WTC11 (cell line): ENCODE data around the gene TMEM115.

Experiments
- ATF3 ChIP-seq: sonication (generic); formaldehyde crosslinking; conservative IDR thresholded peaks from 2 replicates; pipeline ENCODE4 v1.8.1; 2022; ENCODE audit warnings: mild to moderate bottlenecking, missing genetic modification reagents
- ATF6 ChIP-seq: sonication (generic); formaldehyde crosslinking; IDR thresholded peaks from 2 replicates; pipeline ENCODE4 v1.8.1; 2023; ENCODE audit warnings: mild to moderate bottlenecking, missing genetic modification reagents
- E2F5 ChIP-seq: sonication (generic); formaldehyde crosslinking; IDR thresholded peaks from 2 replicates; pipeline ENCODE4 v1.8.1; 2022; ENCODE audit warnings: mild to moderate bottlenecking, moderate library complexity, missing genetic modification reagents
- MAX ChIP-seq: sonication (generic); formaldehyde crosslinking; IDR thresholded peaks from 2 replicates; pipeline ENCODE4 v1.8.0; 2022; ENCODE audit warnings: mild to moderate bottlenecking, missing genetic modification reagents
- NFYB ChIP-seq: sonication (generic); formaldehyde crosslinking; conservative IDR thresholded peaks from 2 replicates; pipeline ENCODE4 v1.8.0; 2022; ENCODE audit warnings: low read depth, missing genetic modification reagents
- NR1H2 ChIP-seq: sonication (generic); formaldehyde crosslinking; IDR thresholded peaks from 2 replicates; pipeline ENCODE4 v1.9.0; 2021; ENCODE audit warnings: mild to moderate bottlenecking, moderate library complexity, missing genetic modification reagents
- NR2C2 ChIP-seq: sonication (generic); formaldehyde crosslinking; IDR thresholded peaks from 2 replicates; pipeline ENCODE4 v1.8.0; 2022; ENCODE audit warnings: mild to moderate bottlenecking, missing genetic modification reagents
- SP1 ChIP-seq: sonication (generic); formaldehyde crosslinking; conservative IDR thresholded peaks from 2 replicates; pipeline ENCODE4 v1.8.1; 2022; ENCODE audit warnings: missing genetic modification reagents
- USF1 ChIP-seq: sonication (generic); formaldehyde crosslinking; IDR thresholded peaks from 2 replicates; pipeline ENCODE4 v1.8.0; 2022; ENCODE audit warnings: mild to moderate bottlenecking, missing genetic modification reagents
- ZNF263 ChIP-seq: sonication (generic); formaldehyde crosslinking; IDR thresholded peaks from 2 replicates; pipeline ENCODE4 v1.8.1; 2022; ENCODE audit warnings: low read depth, mild to moderate bottlenecking, moderate library complexity, missing genetic modification reagents
- ZNF281 ChIP-seq: sonication (generic); formaldehyde crosslinking; IDR thresholded peaks from 2 replicates; pipeline ENCODE4 v1.8.0; 2023; ENCODE audit warnings: mild to moderate bottlenecking, missing genetic modification reagents
- TF ChIP-seq, protein P1 (sequence below): fragments of 200-600 bp; IDR thresholded peaks from 2 replicates; pipeline ENCODE4 v1.8.0; 2022; ENCODE audit warnings: antibody characterized with exemption
- TF ChIP-seq, protein P2 (sequence below): sonication (generic); formaldehyde crosslinking; IDR thresholded peaks from 2 replicates; pipeline ENCODE4 v1.8.1; 2022; ENCODE audit warnings: low read depth, mild to moderate bottlenecking, moderate library complexity, missing genetic modification reagents, borderline replicate concordance

DNA sequence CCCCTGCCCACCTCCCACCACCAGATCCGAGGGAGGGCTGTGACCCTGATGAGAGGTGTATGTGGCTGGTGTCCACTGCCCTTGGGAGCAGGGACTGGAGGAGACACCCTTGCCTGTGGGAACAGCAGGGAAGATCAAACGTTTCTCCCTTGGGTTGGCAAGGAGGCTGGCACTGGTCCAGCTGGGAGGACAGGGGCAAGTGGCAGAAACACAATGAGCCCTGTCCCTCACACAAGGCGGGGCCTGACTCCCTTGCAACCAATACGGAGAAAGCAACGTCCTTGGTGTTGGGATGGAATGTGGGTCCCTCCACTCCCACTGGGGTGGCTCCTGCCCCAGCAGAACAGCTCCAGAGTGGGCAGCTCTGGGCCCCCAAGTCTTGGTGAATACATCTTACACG lies 42.0 kb downstream of the TMEM115 start:
- TF ChIP-seq, protein P1, sequence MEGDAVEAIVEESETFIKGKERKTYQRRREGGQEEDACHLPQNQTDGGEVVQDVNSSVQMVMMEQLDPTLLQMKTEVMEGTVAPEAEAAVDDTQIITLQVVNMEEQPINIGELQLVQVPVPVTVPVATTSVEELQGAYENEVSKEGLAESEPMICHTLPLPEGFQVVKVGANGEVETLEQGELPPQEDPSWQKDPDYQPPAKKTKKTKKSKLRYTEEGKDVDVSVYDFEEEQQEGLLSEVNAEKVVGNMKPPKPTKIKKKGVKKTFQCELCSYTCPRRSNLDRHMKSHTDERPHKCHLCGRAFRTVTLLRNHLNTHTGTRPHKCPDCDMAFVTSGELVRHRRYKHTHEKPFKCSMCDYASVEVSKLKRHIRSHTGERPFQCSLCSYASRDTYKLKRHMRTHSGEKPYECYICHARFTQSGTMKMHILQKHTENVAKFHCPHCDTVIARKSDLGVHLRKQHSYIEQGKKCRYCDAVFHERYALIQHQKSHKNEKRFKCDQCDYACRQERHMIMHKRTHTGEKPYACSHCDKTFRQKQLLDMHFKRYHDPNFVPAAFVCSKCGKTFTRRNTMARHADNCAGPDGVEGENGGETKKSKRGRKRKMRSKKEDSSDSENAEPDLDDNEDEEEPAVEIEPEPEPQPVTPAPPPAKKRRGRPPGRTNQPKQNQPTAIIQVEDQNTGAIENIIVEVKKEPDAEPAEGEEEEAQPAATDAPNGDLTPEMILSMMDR = no peak
- TF ChIP-seq USF1 (CRISPR knock-in tag) = no peak
- no peak for TF ChIP-seq SP1 (CRISPR knock-in tag)
- TF ChIP-seq MAX (CRISPR knock-in tag) = no peak
- TF ChIP-seq NFYB (CRISPR knock-in tag) = no peak
- TF ChIP-seq ZNF281 (CRISPR knock-in tag) = no peak
- TF ChIP-seq NR1H2 (CRISPR knock-in tag) = no peak
- no peak for TF ChIP-seq ZNF263
- TF ChIP-seq E2F5 = no peak
- TF ChIP-seq ATF3 (CRISPR knock-in tag) = no peak
- no peak for TF ChIP-seq ATF6
- TF ChIP-seq, protein P2, sequence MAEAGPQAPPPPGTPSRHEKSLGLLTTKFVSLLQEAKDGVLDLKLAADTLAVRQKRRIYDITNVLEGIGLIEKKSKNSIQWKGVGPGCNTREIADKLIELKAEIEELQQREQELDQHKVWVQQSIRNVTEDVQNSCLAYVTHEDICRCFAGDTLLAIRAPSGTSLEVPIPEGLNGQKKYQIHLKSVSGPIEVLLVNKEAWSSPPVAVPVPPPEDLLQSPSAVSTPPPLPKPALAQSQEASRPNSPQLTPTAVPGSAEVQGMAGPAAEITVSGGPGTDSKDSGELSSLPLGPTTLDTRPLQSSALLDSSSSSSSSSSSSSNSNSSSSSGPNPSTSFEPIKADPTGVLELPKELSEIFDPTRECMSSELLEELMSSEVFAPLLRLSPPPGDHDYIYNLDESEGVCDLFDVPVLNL = no peak
- TF ChIP-seq NR2C2 (CRISPR knock-in tag) = no peak
